ENCODE data around the gene ATG2B. TPM values are rescaled to one million over a fixed set of nuclear protein-coding genes. Genes with fewer than 3 reads are reported as not detected.

ATG2B gene
- total and polyA plus RNA-seq, 2 experiments from 2014 or later: 3.3 to 20.4 TPM

GRCh38 chr14:96255501-96256366 lies 107.4 kb downstream of the ATG2B start, which contains the start of gene BDKRB1:
Gene BDKRB1, plus strand, starts transcription at chr14:96256210. Its CDS starts 7,473 bp downstream, at chr14:96263683.
- H3K27ac ChIP-seq: peak within 1 kb of the TSS; percentile 90
- H3K4me1 ChIP-seq (ENCODE audit: insufficient read depth): peaks cover 13% of the 10 kb centered on the region
- no peaks in the 10 kb centered on the region for H3K9me2 ChIP-seq (replicated peaks; ENCODE audit: insufficient read depth)
- TF ChIP-seq EZH2phosphoT487 (IDR thresholded peaks at IDR 0.05; ENCODE audit: low read depth, severe bottlenecking, unreplicated experiment): no peak
- TF ChIP-seq EZH2 (IDR thresholded peaks at IDR 0.05; ENCODE audit: borderline replicate concordance): no peak
- DNase-seq (ENCODE audit: low spot score): no peak
- no peak within 1 kb of the TSS for H2AFZ ChIP-seq
- WGBS (ENCODE audit: low lambda C conversion rate, missing lambda C conversion rate): 59% methylated on average over 12 of the region's 12 CpGs
- no peaks in the 10 kb centered on the region for H3K9me3 ChIP-seq (ENCODE audit: low read depth)
- peak within 1 kb of the TSS; percentile 64 for H3K4me2 ChIP-seq
- H3K4me3 ChIP-seq: no peak within 1 kb of the TSS
- no peaks in the 10 kb centered on the region for H3K36me3 ChIP-seq (replicated peaks; ENCODE audit: insufficient read depth, low read depth)
- H3K79me2 ChIP-seq: peaks cover 12% of the 10 kb centered on the region
- no peaks in the 10 kb centered on the region for H4K20me1 ChIP-seq (ENCODE audit: insufficient read depth, poor library complexity, severe bottlenecking)
- no peaks in the 10 kb centered on the region for H3K27me3 ChIP-seq

GRCh38 chr14:96254687-96255086 lies 108.5 kb downstream of the ATG2B start:
- Histone ChIP-seq H3K9me2 (replicated peaks; ENCODE audit: insufficient read depth) (no peaks in the 10 kb centered on the region), H4K20me1 (ENCODE audit: insufficient read depth, poor library complexity, severe bottlenecking) (no peaks in the 10 kb centered on the region), H3K27ac (peak overlapping the region; percentile 79), H3K79me2 (peaks cover 12% of the 10 kb centered on the region), H3K9me3 (ENCODE audit: low read depth) (no peaks in the 10 kb centered on the region), H3K4me3 (no peak overlapping the region), H3K4me1 (ENCODE audit: insufficient read depth) (peaks cover 13% of the 10 kb centered on the region), H3K27me3 (no peaks in the 10 kb centered on the region), H3K4me2 (no peak overlapping the region), H3K36me3 (replicated peaks; ENCODE audit: insufficient read depth, low read depth) (no peaks in the 10 kb centered on the region), H2AFZ (no peak overlapping the region)
- DNase-seq (ENCODE audit: low spot score): no peak
- TF ChIP-seq EZH2phosphoT487 (IDR thresholded peaks at IDR 0.05; ENCODE audit: low read depth, severe bottlenecking, unreplicated experiment) (no peak), EZH2 (IDR thresholded peaks at IDR 0.05; ENCODE audit: borderline replicate concordance) (no peak), CTCF (IDR thresholded peaks at IDR 0.05; ENCODE audit: poor library complexity) (no peak)
- 83% methylated on average over 11 of the region's 11 CpGs for WGBS (ENCODE audit: low lambda C conversion rate, missing lambda C conversion rate)

GRCh38 chr14:96252999-96253539 lies 110.1 kb downstream of the ATG2B start:
- Histone ChIP-seq H3K4me2 (no peak overlapping the region), H4K20me1 (ENCODE audit: insufficient read depth, poor library complexity, severe bottlenecking) (no peaks in the 10 kb centered on the region), H3K79me2 (no peaks in the 10 kb centered on the region), H3K4me1 (ENCODE audit: insufficient read depth) (peaks cover 13% of the 10 kb centered on the region), H3K27ac (peak overlapping the region; percentile 84), H3K4me3 (no peak overlapping the region), H3K9me2 (replicated peaks; ENCODE audit: insufficient read depth) (no peaks in the 10 kb centered on the region), H2AFZ (no peak overlapping the region), H3K27me3 (no peaks in the 10 kb centered on the region), H3K9me3 (ENCODE audit: low read depth) (no peaks in the 10 kb centered on the region), H3K36me3 (replicated peaks; ENCODE audit: insufficient read depth, low read depth) (no peaks in the 10 kb centered on the region)
- peak; percentile 78 for DNase-seq (ENCODE audit: low spot score)
- TF ChIP-seq CTCF (IDR thresholded peaks at IDR 0.05; ENCODE audit: poor library complexity) (no peak), EZH2 (IDR thresholded peaks at IDR 0.05; ENCODE audit: borderline replicate concordance) (no peak), EZH2phosphoT487 (IDR thresholded peaks at IDR 0.05; ENCODE audit: low read depth, severe bottlenecking, unreplicated experiment) (no peak)
- 44% methylated on average over 9 of the region's 9 CpGs for WGBS (ENCODE audit: low lambda C conversion rate, missing lambda C conversion rate)

Measured in hepatocyte (in vitro differentiated cells).